ENCODE measurements around the gene RFX8. TPM values are rescaled to one million over a fixed set of nuclear protein-coding genes. Genes with fewer than 3 reads are reported as not detected.

The RFX8 gene
- 1 to 10 TPM; 1.4 to 2.3 TPM for total RNA-seq

DNA sequence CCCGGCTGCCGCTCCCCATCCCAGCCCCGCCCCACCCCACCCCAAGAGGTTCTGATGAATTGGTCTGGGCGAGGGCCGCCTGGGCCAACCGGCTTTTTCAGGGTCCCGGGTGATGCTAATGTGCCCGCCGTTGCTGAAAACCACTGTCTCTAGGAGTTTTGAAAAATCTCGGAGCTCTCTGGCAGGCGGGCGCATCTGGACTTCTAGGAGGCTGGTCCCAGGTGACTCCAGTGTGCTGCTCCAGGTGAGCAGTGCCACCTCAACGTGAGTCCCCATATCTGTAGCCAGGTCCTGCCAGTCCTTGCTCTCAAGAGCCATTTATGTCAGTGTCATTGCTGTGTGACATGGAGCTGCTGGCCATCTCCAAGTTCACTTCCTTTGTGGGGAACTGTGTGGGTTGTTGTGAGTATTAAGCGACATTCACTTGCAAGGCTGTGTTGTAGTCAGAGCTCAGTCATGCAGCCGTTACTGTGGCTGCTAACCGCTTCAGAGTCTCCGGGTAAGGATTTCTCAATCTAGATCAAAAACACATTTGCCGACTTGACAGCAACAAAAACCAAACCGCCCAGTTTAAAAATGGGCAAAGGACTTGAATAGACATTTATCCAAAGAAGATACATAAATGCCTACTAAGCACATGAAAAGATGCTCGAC lies at the start of gene RFX8:
TSS of gene RFX8 (minus strand) at position 382 of the 654 bp plus-strand sequence. CDS start 8,264 bp downstream, outside the sequence.
- ATAC-seq (replicated peaks in 1 of 2) (peak; percentile 93 to 97), DNase-seq (peak; percentile 75 to 79)
- peaks cover 0 to 1% of the 10 kb centered on the region in 2 donors for H3K36me3 Mint-ChIP-seq (ENCODE audit: insufficient read depth in 2 of 2)
- H3K4me1 Mint-ChIP-seq (ENCODE audit: low read depth): peaks cover 17% of the 10 kb centered on the region
- peak within 1 kb of the TSS; percentile 32 for H3K27ac Mint-ChIP-seq
- H3K27me3 Mint-ChIP-seq (ENCODE audit: low read depth): peaks cover 36% of the 10 kb centered on the region
- no peaks in the 10 kb centered on the region for H3K9me3 Mint-ChIP-seq
- peak within 1 kb of the TSS; percentile 83 to 86 for H3K4me3 Mint-ChIP-seq

DNA sequence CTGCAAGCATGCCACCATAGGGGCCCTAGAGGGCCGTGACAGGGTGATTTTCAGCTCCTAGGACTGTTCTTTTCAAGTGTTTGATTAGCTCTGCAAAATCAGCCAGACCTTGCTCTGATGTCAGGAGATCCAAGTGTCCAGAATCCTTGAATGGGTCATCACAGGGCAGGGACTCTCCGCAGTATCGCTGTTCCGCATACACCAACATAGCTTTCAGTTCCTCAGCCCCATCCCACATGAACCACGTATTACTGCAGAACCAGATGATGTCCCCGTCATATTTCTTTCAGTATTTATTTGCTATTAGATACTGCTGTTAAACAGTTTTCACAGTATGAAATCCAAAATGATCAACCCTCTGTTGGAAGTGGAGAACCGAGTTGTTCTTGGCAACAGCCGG lies 46.6 kb upstream of the RFX8 start:
- Mint-ChIP-seq H3K4me3 (no peak overlapping the region), H3K4me1 (ENCODE audit: low read depth) (peaks cover 28% of the 10 kb centered on the region), H3K9me3 (peaks cover 4% of the 10 kb centered on the region in 2 donors), H3K36me3 (ENCODE audit: insufficient read depth in 2 of 2) (peaks cover 4% of the 10 kb centered on the region in 2 donors), H3K27me3 (ENCODE audit: low read depth) (no peaks in the 10 kb centered on the region), H3K27ac (no peak overlapping the region)
- DNase-seq: no peak
- ATAC-seq (replicated peaks in 1 of 2): no peak

DNA sequence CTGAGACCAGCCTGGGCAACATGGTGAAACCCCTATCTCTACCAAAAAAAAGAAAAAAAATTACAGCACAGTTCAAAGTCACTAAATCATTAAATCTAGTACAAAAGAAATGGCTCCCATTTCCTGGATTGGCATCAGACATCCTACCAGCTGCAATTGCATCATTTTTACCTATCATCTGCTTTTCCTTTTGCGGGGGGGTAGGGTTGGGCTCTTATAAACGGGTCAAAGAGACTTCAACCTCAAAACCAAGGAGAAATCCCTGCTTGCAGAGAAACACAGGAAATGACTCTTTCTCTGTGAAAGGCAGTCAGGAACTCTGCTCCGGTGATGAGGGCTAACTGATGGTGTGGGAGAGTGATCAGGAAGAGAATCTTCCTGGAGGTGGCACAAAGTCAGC lies 45.3 kb upstream of the RFX8 start:
- DNase-seq (no peak), ATAC-seq (replicated peaks in 1 of 2) (no peak)
- Mint-ChIP-seq H3K27ac (no peak overlapping the region), H3K36me3 (ENCODE audit: insufficient read depth in 2 of 2) (peaks cover 4 to 7% of the 10 kb centered on the region in 2 donors), H3K4me3 (no peak overlapping the region), H3K27me3 (ENCODE audit: low read depth) (no peaks in the 10 kb centered on the region), H3K4me1 (ENCODE audit: low read depth) (peaks cover 28% of the 10 kb centered on the region), H3K9me3 (peaks cover 4% of the 10 kb centered on the region in 2 donors)

DNA sequence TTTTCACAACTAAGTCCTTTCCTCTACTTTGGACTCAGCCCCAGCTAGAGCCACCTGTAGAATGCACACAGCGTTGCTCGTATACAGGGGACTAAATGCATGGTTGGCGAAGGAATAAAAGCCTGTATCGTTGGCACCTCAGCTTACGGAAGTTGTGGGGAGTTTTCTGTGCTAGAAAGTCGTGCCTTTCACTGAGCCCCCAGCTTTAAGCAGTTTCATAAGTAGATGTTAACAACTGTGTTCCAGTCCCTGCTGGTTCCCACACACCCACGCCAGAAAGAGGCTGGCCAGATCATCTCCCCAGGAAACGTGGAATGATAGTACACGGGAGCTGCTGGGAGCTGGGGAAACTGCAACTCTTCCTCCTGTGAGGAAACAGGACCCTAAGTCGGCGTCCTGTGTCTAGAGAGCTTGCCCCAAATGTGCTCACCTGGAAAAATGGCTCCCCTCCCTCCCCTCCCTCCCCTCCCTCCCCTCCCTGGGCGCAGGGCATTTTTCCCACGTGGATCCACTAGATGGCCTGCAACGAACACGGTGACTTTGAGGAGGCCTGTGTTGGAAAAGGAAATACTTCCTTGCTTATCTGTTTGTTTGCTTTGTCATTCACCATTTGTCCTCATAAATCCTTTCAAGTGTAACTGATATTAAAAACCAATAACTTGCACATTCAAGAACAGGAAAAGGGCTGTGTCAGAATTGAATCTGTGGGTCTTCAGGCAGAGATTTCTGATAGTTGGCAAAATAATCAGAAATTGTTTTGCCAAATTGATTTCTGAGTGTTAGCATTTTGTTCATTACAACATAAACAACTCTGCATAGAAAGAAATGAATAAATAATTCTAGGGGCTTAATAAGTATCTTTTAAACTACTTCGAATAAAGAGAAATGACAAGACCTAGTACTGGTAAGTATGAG lies 43.9 kb upstream of the RFX8 start:
- H3K27ac Mint-ChIP-seq: peak overlapping the region; percentile 40
- no peak for ATAC-seq (replicated peaks in 1 of 2)
- peaks cover 28% of the 10 kb centered on the region for H3K4me1 Mint-ChIP-seq (ENCODE audit: low read depth)
- no peak for DNase-seq
- no peaks in the 10 kb centered on the region for H3K27me3 Mint-ChIP-seq (ENCODE audit: low read depth)
- H3K4me3 Mint-ChIP-seq: no peak overlapping the region
- peaks cover 7 to 8% of the 10 kb centered on the region in 2 donors for H3K36me3 Mint-ChIP-seq (ENCODE audit: insufficient read depth in 2 of 2)
- H3K9me3 Mint-ChIP-seq: peaks cover 4 to 8% of the 10 kb centered on the region in 2 donors

DNA sequence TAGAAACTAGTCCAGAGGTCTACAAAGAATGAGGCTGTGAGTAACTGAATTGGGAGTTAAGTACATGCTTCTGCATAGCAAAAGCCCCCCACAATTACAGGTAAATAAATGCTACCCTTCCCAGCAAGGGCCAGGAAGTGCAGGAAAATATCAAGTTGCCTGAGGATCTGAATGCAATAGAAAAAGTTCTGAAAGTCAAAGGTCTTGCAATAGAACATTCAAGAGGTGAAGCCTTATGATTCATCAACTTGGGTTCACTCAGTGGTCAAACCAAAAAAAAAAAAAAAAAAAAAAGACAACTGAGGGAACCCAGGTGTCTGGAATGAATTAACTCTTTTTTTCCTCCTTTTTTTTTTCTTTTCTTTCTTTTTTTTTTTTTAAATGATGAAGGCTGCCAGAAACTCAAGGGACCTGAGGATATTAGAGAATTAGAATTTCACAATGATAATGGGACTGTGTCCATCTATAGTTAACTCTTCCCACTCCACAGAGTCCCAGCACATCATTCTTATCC lies 42.9 kb upstream of the RFX8 start:
- DNase-seq (no peak), ATAC-seq (replicated peaks in 1 of 2) (peak; percentile 38 to 49)
- Mint-ChIP-seq H3K27me3 (ENCODE audit: low read depth) (no peaks in the 10 kb centered on the region), H3K4me3 (peak overlapping the region in 1 of 2 donors; percentile 51), H3K27ac (no peak overlapping the region), H3K36me3 (ENCODE audit: insufficient read depth in 2 of 2) (peaks cover 7 to 8% of the 10 kb centered on the region in 2 donors), H3K4me1 (ENCODE audit: low read depth) (peaks cover 28% of the 10 kb centered on the region), H3K9me3 (peaks cover 4 to 8% of the 10 kb centered on the region in 2 donors)

DNA sequence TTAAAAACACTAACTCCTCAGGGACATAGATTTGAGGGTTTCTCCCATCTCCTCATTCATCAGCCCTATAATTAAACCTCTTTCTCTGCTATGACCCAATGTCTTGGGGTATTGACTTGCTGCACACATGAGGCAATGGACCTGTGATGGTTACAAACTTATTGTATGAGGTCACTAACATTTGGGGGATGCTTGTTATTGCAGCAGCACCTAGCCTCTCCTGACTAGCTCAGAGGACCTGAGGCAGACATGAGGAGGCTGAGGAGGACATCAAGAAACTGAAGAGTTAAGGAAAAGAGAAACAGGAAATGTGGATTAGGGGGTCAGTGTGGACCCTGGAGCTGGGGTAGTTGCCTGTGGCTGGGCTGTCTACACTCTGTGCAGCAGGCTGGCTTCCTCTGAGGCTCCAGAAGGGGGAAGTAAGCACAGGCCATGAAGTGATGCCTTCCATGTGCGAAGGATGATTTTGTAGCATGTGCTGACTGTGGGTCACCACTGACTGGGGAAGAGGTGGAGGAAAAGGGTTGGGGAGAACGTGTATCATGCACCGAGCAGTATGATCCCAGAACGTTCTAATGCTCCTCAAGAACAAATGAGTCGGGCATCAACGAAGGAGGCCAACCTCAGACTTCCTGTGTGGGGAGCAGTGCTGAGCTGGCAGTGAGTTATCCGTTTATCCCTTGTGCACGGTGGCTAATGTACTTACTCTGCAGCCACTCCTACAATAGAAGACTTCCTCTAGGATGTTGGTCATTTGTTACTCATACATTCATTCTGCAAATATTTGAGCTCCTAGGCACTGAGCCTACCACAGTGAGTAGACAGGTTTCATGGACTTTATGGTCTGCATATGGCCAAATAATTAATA lies 42.1 kb upstream of the RFX8 start:
- H3K4me3 Mint-ChIP-seq: peak overlapping the region in 1 of 2 donors; percentile 51
- H3K4me1 Mint-ChIP-seq (ENCODE audit: low read depth): peaks cover 28% of the 10 kb centered on the region
- ATAC-seq (replicated peaks in 1 of 2) (peak; percentile 87 to 92), DNase-seq (peak; percentile 7 to 33)
- no peak overlapping the region for H3K27ac Mint-ChIP-seq
- H3K9me3 Mint-ChIP-seq: peaks cover 4 to 8% of the 10 kb centered on the region in 2 donors
- no peaks in the 10 kb centered on the region for H3K27me3 Mint-ChIP-seq (ENCODE audit: low read depth)
- H3K36me3 Mint-ChIP-seq (ENCODE audit: insufficient read depth in 2 of 2): peaks cover 7 to 8% of the 10 kb centered on the region in 2 donors

DNA sequence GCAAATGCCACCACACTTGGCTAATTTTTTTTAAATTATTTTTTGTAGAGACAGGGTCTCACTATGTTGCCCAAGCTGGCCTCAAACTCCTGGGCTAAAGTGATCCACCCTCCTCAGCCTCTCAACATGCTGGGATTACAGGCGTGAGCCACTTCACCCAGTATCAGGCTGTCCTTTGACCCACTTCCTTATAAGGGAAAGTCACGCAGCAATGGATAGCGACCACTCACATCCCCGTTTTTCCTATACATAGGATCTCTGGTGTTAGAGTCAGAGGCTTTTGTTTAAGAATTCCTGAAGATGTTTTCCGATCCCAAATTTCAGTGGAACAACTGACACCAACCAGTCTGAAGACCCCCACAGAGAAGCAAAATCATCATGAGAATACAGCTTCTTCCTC lies 41.4 kb upstream of the RFX8 start:
- H3K27ac Mint-ChIP-seq: no peak overlapping the region
- ATAC-seq (replicated peaks in 1 of 2) (no peak), DNase-seq (no peak)
- no peaks in the 10 kb centered on the region for H3K27me3 Mint-ChIP-seq (ENCODE audit: low read depth)
- peaks cover 7 to 8% of the 10 kb centered on the region in 2 donors for H3K36me3 Mint-ChIP-seq (ENCODE audit: insufficient read depth in 2 of 2)
- H3K4me1 Mint-ChIP-seq (ENCODE audit: low read depth): peaks cover 28% of the 10 kb centered on the region
- H3K4me3 Mint-ChIP-seq: no peak overlapping the region
- peaks cover 4 to 8% of the 10 kb centered on the region in 2 donors for H3K9me3 Mint-ChIP-seq

DNA sequence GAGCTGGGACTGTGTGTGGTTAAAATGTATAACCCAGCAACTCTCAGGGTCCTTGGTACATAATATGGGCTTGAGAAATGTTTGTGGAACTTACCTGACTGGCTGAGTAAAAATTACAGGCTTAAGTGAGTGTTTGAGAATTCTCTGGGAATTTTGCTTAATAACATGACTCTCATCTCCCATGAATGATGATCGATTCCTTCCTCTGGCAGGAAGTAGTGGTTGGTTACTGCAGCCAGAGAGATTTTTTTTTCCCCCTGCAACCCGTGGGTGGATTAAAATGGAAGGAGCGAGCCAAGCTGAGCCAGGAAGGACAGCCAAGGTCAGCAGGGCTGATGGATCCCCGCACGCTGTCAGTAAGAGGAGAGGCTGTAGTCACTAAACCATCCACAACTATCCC lies 40.6 kb upstream of the RFX8 start:
- H3K27ac Mint-ChIP-seq: no peak overlapping the region
- H3K9me3 Mint-ChIP-seq: peaks cover 4 to 8% of the 10 kb centered on the region in 2 donors
- peaks cover 26% of the 10 kb centered on the region for H3K4me1 Mint-ChIP-seq (ENCODE audit: low read depth)
- no peak overlapping the region for H3K4me3 Mint-ChIP-seq
- DNase-seq (no peak), ATAC-seq (replicated peaks in 1 of 2) (no peak)
- peaks cover 7 to 8% of the 10 kb centered on the region in 2 donors for H3K36me3 Mint-ChIP-seq (ENCODE audit: insufficient read depth in 2 of 2)
- H3K27me3 Mint-ChIP-seq (ENCODE audit: low read depth): no peaks in the 10 kb centered on the region

DNA sequence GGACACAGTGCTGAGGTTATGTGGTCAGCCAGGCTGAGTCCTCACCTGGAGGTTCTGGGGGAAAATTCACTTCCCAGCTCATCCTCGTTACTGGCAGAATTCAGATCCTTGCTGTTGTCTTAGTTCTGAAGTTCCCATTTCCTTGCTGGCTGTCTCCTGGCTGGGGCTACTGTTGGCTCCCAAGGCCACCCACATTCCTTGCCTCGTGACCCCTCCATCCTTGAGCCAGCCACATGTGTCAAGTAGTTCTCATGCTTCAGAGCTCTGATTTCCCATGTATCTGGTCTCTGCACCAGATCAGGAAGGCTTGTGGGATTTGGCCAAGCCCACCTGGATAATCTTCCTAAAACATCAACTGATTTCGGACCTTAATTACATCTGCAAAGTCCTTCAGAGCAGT lies 38.1 kb upstream of the RFX8 start:
- Mint-ChIP-seq H3K4me3 (no peak overlapping the region), H3K27me3 (ENCODE audit: low read depth) (no peaks in the 10 kb centered on the region), H3K9me3 (peaks cover 4 to 8% of the 10 kb centered on the region in 2 donors), H3K4me1 (ENCODE audit: low read depth) (peaks cover 14% of the 10 kb centered on the region), H3K36me3 (ENCODE audit: insufficient read depth in 2 of 2) (peaks cover 7 to 8% of the 10 kb centered on the region in 2 donors), H3K27ac (no peak overlapping the region)
- DNase-seq (no peak), ATAC-seq (replicated peaks in 1 of 2) (no peak)

DNA sequence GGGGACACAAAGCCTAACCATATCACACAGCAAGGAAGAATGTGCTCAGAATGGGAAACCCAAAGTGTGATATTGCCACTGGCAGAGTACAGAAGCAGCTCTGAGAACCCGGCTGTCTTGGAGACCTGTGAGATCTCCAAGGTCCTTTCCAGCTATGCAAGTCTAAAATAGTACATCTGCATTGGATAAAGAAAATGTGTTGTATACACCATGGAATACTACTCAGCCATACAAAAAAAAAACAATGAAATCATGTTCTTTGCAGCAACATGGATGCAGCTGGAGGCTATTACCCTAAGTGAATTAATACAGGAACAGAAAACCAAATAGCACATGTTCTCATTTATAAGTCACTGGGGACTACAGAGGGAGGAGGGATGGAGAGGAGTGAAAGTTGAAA lies 36.5 kb upstream of the RFX8 start:
- no peaks in the 10 kb centered on the region for H3K27me3 Mint-ChIP-seq (ENCODE audit: low read depth)
- peaks cover 0 to 3% of the 10 kb centered on the region in 2 donors for H3K9me3 Mint-ChIP-seq
- ATAC-seq (replicated peaks in 1 of 2) (no peak), DNase-seq (no peak)
- H3K36me3 Mint-ChIP-seq (ENCODE audit: insufficient read depth in 2 of 2): peaks cover 3 to 5% of the 10 kb centered on the region in 2 donors
- no peak overlapping the region for H3K4me3 Mint-ChIP-seq
- H3K27ac Mint-ChIP-seq: no peak overlapping the region
- H3K4me1 Mint-ChIP-seq (ENCODE audit: low read depth): no peaks in the 10 kb centered on the region

DNA sequence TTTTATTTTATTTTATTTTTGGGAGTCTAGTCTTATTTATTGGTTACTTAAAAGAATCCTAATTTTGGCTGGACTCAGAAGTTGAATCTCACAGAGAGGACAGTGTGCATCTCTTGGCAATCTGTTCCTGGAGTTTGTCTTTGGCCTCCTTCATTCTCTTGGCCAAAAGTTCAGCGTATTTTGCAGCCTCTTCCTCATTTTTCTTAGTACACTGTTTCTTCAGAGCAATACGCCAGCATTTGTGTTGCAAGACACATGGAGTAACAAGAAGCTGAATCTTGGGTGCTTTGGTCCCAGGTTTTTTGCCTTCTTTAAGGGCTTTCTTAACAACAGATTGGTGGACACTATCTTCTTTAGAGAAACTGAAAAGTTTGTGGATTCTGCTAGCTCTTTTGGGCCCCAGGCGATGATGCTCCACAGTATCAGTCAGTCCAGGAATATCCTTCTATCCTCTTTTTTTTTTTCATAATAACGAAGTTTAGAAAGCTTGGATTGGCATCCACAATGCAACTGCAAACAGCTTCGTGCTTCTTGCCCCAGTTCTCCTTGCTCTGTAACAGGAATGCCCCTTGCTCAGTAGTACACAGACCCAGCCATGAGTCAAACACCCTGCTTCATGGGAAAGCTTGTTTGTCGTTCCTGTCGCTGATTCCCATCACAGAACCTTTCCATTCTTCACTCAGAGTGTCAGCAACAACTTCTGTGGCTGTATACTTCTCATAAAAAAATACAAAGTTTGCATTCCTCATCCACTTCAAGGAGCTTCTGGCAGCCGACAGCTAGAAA lies 34.8 kb upstream of the RFX8 start:
- no peaks in the 10 kb centered on the region for H3K27me3 Mint-ChIP-seq (ENCODE audit: low read depth)
- H3K36me3 Mint-ChIP-seq (ENCODE audit: insufficient read depth in 2 of 2): peaks cover 0 to 3% of the 10 kb centered on the region in 2 donors
- ATAC-seq (replicated peaks in 1 of 2) (no peak), DNase-seq (no peak)
- no peaks in the 10 kb centered on the region for H3K4me1 Mint-ChIP-seq (ENCODE audit: low read depth)
- no peak overlapping the region for H3K27ac Mint-ChIP-seq
- peaks cover 0 to 3% of the 10 kb centered on the region in 2 donors for H3K9me3 Mint-ChIP-seq
- H3K4me3 Mint-ChIP-seq: no peak overlapping the region

DNA sequence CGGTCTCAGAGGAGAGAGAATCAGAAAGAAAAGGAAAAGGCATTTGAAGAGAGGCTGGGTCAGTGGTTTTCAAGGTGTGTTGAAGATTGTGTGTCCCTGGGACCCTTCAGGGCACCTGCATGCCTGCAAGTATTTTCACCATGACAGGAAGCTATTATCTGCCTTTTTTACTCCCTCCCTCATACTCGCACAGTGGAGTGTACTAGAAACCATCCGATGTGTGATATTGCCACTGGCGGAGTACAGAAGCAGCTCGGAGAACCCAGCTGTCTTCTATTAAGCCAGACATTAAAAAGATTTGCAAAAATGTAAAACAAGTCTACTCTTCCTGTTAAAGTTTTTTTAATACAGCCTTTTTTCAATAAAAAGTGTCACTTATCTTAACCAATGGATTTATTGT lies 33.7 kb upstream of the RFX8 start:
- ATAC-seq (replicated peaks in 1 of 2): no peak
- Mint-ChIP-seq H3K4me1 (ENCODE audit: low read depth) (no peaks in the 10 kb centered on the region), H3K27ac (no peak overlapping the region), H3K27me3 (ENCODE audit: low read depth) (no peaks in the 10 kb centered on the region), H3K4me3 (no peak overlapping the region), H3K9me3 (no peaks in the 10 kb centered on the region), H3K36me3 (ENCODE audit: insufficient read depth in 2 of 2) (no peaks in the 10 kb centered on the region)
- no peak for DNase-seq

All from activated T-cell treated with anti-CD3 and anti-CD28 coated beads, Interleukin-2, amount 50 U/mL, for 72 hours (primary cell).